WTC11 (cell line): ENCODE results near the gene SMARCA2. TPM values are rescaled to one million over a fixed set of nuclear protein-coding genes. Genes with fewer than 3 reads are reported as not detected.
A peak's percentile ranks its signal among the peaks of the same experiment; 100 is the strongest.

Source experiments
- E2F1 ChIP-seq: sonication (generic); formaldehyde crosslinking; IDR thresholded peaks from 2 replicates; pipeline ENCODE4 v1.8.0; 2022; ENCODE audit warnings: mild to moderate bottlenecking, missing genetic modification reagents
- GABPB1 ChIP-seq: sonication (generic); formaldehyde crosslinking; IDR thresholded peaks from 2 replicates; pipeline ENCODE4 v1.8.1; 2023; ENCODE audit warnings: mild to moderate bottlenecking, missing genetic modification reagents
- GRHL2 ChIP-seq: fragments of 250-450 bp; sonication (Bioruptor Pico); IDR thresholded peaks from 2 replicates; pipeline ENCODE4 v1.8.0; 2022; ENCODE audit warnings: mild to moderate bottlenecking, moderate library complexity; ENCODE audit not compliant: insufficient replicate concordance, severe bottlenecking
- GTF2I ChIP-seq: fragments of 250-450 bp; sonication (Bioruptor Pico); conservative IDR thresholded peaks from 2 replicates; pipeline ENCODE4 v1.4.0; 2021; ENCODE audit warnings: mild to moderate bottlenecking
- PRDM15 ChIP-seq: sonication (generic); formaldehyde crosslinking; IDR thresholded peaks from 2 replicates; pipeline ENCODE4 v1.8.0; 2022; ENCODE audit warnings: missing genetic modification reagents
- ZNF121 ChIP-seq: sonication (generic); formaldehyde crosslinking; IDR thresholded peaks from 2 replicates; pipeline ENCODE4 v1.8.0; 2023; ENCODE audit warnings: missing genetic modification reagents
- total RNA-seq: library from RNA; stranded (reverse); gene quantifications from 3 replicates; pipeline ENCODE4 v1.2.3, GENCODE V29; 2021
- TF ChIP-seq, protein P1 (sequence below): fragments of 250-450 bp; sonication (Bioruptor Pico); IDR thresholded peaks from 2 replicates; pipeline ENCODE4 v2.1.2; 2022; ENCODE audit warnings: mild to moderate bottlenecking, moderate library complexity
- TF ChIP-seq, protein P2 (sequence below): sonication (generic); formaldehyde crosslinking; IDR thresholded peaks from 2 replicates; pipeline ENCODE4 v1.8.1; 2022; ENCODE audit warnings: missing genetic modification reagents, borderline replicate concordance
- TF ChIP-seq, protein P3 (sequence below): sonication (generic); formaldehyde crosslinking; IDR thresholded peaks from 2 replicates; pipeline ENCODE4 v1.8.0; 2023; ENCODE audit warnings: mild to moderate bottlenecking, missing genetic modification reagents
- TF ChIP-seq, protein P4 (sequence below): sonication (generic); formaldehyde crosslinking; IDR thresholded peaks from 2 replicates; pipeline ENCODE4 v1.8.1; 2023; ENCODE audit warnings: mild to moderate bottlenecking, missing genetic modification reagents
- TF ChIP-seq, protein P5 (sequence below): fragments of 250-450 bp; sonication (Bioruptor Pico); conservative IDR thresholded peaks from 2 replicates; pipeline ENCODE4 v1.9.0; 2021; ENCODE audit warnings: mild to moderate bottlenecking

The SMARCA2 gene
- total RNA-seq, 1 experiment from 2014 or later = 20.3 TPM

GRCh38 chr9:2016408-2017330 lies 1.5 kb downstream of the SMARCA2 start (continued):
- TF ChIP-seq, protein P1, sequence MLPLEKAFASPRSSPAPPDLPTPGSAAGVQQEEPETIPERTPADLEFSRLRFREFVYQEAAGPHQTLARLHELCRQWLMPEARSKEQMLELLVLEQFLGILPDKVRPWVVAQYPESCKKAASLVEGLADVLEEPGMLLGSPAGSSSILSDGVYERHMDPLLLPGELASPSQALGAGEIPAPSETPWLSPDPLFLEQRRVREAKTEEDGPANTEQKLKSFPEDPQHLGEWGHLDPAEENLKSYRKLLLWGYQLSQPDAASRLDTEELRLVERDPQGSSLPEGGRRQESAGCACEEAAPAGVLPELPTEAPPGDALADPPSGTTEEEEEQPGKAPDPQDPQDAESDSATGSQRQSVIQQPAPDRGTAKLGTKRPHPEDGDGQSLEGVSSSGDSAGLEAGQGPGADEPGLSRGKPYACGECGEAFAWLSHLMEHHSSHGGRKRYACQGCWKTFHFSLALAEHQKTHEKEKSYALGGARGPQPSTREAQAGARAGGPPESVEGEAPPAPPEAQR (CRISPR knock-in tag) = no peak
- no peak for TF ChIP-seq GTF2I (CRISPR knock-in tag)
- TF ChIP-seq, protein P2, sequence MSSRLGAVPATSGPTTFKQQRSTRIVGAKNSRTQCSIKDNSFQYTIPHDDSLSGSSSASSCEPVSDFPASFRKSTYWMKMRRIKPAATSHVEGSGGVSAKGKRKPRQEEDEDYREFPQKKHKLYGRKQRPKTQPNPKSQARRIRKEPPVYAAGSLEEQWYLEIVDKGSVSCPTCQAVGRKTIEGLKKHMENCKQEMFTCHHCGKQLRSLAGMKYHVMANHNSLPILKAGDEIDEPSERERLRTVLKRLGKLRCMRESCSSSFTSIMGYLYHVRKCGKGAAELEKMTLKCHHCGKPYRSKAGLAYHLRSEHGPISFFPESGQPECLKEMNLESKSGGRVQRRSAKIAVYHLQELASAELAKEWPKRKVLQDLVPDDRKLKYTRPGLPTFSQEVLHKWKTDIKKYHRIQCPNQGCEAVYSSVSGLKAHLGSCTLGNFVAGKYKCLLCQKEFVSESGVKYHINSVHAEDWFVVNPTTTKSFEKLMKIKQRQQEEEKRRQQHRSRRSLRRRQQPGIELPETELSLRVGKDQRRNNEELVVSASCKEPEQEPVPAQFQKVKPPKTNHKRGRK (CRISPR knock-in tag) = no peak
- TF ChIP-seq PRDM15 = no peak
- TF ChIP-seq ZNF121 (CRISPR knock-in tag) = no peak
- TF ChIP-seq, protein P3, sequence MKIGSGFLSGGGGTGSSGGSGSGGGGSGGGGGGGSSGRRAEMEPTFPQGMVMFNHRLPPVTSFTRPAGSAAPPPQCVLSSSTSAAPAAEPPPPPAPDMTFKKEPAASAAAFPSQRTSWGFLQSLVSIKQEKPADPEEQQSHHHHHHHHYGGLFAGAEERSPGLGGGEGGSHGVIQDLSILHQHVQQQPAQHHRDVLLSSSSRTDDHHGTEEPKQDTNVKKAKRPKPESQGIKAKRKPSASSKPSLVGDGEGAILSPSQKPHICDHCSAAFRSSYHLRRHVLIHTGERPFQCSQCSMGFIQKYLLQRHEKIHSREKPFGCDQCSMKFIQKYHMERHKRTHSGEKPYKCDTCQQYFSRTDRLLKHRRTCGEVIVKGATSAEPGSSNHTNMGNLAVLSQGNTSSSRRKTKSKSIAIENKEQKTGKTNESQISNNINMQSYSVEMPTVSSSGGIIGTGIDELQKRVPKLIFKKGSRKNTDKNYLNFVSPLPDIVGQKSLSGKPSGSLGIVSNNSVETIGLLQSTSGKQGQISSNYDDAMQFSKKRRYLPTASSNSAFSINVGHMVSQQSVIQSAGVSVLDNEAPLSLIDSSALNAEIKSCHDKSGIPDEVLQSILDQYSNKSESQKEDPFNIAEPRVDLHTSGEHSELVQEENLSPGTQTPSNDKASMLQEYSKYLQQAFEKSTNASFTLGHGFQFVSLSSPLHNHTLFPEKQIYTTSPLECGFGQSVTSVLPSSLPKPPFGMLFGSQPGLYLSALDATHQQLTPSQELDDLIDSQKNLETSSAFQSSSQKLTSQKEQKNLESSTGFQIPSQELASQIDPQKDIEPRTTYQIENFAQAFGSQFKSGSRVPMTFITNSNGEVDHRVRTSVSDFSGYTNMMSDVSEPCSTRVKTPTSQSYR = no peak
- TF ChIP-seq E2F1 (CRISPR knock-in tag) = 0 out of 2 replicates have a peak, but pooled peaks have one; percentile 24
- TF ChIP-seq, protein P4, sequence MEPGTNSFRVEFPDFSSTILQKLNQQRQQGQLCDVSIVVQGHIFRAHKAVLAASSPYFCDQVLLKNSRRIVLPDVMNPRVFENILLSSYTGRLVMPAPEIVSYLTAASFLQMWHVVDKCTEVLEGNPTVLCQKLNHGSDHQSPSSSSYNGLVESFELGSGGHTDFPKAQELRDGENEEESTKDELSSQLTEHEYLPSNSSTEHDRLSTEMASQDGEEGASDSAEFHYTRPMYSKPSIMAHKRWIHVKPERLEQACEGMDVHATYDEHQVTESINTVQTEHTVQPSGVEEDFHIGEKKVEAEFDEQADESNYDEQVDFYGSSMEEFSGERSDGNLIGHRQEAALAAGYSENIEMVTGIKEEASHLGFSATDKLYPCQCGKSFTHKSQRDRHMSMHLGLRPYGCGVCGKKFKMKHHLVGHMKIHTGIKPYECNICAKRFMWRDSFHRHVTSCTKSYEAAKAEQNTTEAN = peak; percentile 50; the same call in 1 of the 2 replicates
- TF ChIP-seq GABPB1 (CRISPR knock-in tag) = 0 out of 2 replicates have a peak, but pooled peaks have one; percentile 11
- TF ChIP-seq GRHL2 (CRISPR knock-in tag) = no peak
- TF ChIP-seq, protein P5, sequence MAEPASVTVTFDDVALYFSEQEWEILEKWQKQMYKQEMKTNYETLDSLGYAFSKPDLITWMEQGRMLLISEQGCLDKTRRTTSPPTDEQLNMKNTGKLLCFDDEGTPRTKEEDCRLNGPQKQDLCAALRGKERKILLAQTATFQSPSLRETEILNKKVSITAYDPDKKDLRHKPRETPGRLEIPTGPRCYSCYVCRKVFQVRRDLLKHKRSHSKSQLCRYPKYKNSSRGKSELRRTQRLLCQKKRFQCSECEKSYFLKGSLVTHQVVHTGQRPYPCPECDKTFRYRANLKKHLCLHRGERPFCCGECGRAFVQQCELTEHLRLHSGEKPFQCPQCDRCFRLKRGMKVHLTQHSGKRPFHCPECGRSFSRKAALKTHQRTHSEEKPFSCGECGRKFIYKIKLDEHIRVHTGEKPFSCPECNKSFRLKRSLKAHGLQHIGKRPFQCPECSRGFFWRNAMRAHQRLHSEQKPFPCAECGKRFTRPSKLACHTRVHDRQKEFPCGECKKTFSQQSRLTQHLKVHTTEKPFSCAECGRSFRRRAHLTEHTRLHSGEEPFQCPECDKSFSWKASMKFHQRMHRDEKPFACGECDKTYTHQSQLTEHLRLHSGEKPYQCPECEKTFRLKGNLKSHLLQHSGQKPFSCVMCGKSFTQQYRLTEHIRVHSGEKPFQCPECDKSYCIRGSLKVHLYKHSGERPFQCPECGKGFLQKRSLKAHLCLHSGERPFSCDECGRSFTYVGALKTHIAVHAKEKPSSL = no peak
- TF ChIP-seq, all 79 proteins: peak for 3
